Mesendoderm (in vitro differentiated cells): ENCODE results near the gene JAML.

ENCODE experiments used
- DNase-seq: peaks from one replicate; pipeline ENCODE4 v3.0.0; 2013
- H2AK5ac ChIP-seq: 2 replicates; pipeline ENCODE4 v1.6.1; 2013; ENCODE audit warnings: low read length, inconsistent platforms
- H2BK120ac ChIP-seq: 2 replicates; pipeline ENCODE4 v1.6.1; 2013; ENCODE audit warnings: low read depth, mild to moderate bottlenecking, low read length, moderate library complexity, mixed read lengths
- H2BK15ac ChIP-seq: replicated peaks from 2 replicates; pipeline ENCODE4 v1.6.1; 2013; ENCODE audit warnings: low read depth, mild to moderate bottlenecking, moderate library complexity
- H2BK5ac ChIP-seq: 2 replicates; pipeline ENCODE4 v1.6.1; 2013; ENCODE audit warnings: low read length, inconsistent platforms
- H3K18ac ChIP-seq: 2 replicates; pipeline ENCODE4 v1.6.1; 2013; ENCODE audit warnings: mild to moderate bottlenecking, low read length, mixed read lengths
- H3K23ac ChIP-seq: one replicate; pipeline ENCODE4 v1.6.1; 2013; ENCODE audit warnings: low read length
- H3K27ac ChIP-seq: 2 replicates; pipeline ENCODE4 v1.5.1; 2013; ENCODE audit warnings: low read depth, mild to moderate bottlenecking, inconsistent platforms, low read length, moderate library complexity
- H3K27me3 ChIP-seq: 2 replicates; pipeline ENCODE4 v1.6.1; 2013; ENCODE audit warnings: low read length, control low read depth, mild to moderate bottlenecking, inconsistent platforms; ENCODE audit not compliant: insufficient read depth, poor library complexity
- H3K36me3 ChIP-seq: 2 replicates; pipeline ENCODE4 v1.6.1; 2013; ENCODE audit warnings: low read length, inconsistent platforms; ENCODE audit not compliant: control insufficient read depth, insufficient read depth
- H3K4ac ChIP-seq: one replicate; pipeline ENCODE4 v1.6.1; 2013; ENCODE audit warnings: low read depth, mild to moderate bottlenecking, low read length, moderate library complexity
- H3K4me1 ChIP-seq: 2 replicates; pipeline ENCODE4 v1.6.1; 2013; ENCODE audit warnings: low read depth, low read length, inconsistent platforms; ENCODE audit not compliant: control insufficient read depth
- H3K4me2 ChIP-seq: 2 replicates; pipeline ENCODE4 v1.6.1; 2013; ENCODE audit warnings: low read length
- H3K4me3 ChIP-seq: 2 replicates; pipeline ENCODE4 v1.5.1; 2013; ENCODE audit warnings: mild to moderate bottlenecking, low read length
- H3K56ac ChIP-seq: one replicate; pipeline ENCODE4 v1.6.1; 2013; ENCODE audit warnings: low read length
- H3K79me1 ChIP-seq: 2 replicates; pipeline ENCODE4 v1.6.1; 2013; ENCODE audit warnings: low read length, inconsistent platforms
- H3K79me2 ChIP-seq: 2 replicates; pipeline ENCODE4 v1.6.1; 2013; ENCODE audit warnings: mild to moderate bottlenecking, low read length; ENCODE audit not compliant: control insufficient read depth, insufficient read depth
- H3K9ac ChIP-seq: 2 replicates; pipeline ENCODE4 v1.6.1; 2013; ENCODE audit warnings: low read length, inconsistent platforms
- H4K5ac ChIP-seq: one replicate; pipeline ENCODE4 v1.6.1; 2013; ENCODE audit warnings: low read length
- H4K8ac ChIP-seq: one replicate; pipeline ENCODE4 v1.6.1; 2013; ENCODE audit warnings: low read depth, mild to moderate bottlenecking, control low read depth, low read length, moderate library complexity
- WGBS: extraction: QIAGEN DNeasy Blood & Tissue Kit; methylation state at CpG from one replicate; pipeline ENCODE4 v1.1.7; 2013; ENCODE audit warnings: low lambda C conversion rate, missing lambda C conversion rate; ENCODE audit not compliant: insufficient coverage; ENCODE audit errors: extremely low coverage; 5-methylcytosine and 5-hydroxymethylcytosine counted together

Gene JAML

DNA sequence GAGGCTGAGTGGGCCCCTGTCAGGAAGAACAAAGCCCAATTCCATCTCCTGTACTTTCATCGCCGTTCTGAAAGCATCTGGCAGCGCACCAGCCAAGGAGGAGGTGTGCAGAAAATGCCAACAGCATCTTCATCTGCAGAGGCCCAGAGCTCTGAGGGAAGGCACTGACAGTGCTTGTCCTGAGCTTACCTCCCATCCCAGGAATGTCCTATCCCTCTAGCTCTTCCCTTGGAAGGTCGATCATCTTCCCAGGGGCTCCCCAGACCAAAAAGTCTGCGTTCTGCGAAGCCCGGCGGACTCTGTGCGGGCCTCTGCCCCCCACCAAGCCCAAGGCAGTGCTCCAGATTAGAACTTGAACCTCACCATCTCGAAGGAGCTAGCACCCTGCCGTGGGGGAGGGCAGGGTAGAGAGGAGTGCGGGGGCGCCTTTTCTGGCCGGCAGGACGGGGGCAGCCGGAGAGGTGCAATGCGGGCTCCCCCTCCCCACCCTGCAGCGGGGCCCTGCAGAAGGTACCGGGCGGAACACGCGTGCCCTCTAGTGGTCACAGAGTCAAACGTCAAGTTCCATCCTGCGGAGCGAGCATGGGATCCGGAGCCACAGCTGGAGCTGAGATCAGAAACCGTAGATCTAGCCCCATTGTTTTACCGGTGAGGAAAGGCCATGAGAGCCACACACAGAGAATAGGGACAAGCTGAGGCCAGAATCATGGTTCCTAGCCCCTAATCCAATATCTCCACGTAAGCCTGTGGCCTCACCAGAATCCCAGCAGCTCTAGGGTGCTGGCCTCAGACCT lies 53.3 kb downstream of the JAML start:
- no CpG with 5 or more reads among the region's 29 CpGs for WGBS
- no peak overlapping the region for H3K27ac ChIP-seq
- H3K79me1 ChIP-seq: no peaks in the 10 kb centered on the region
- H3K4me3 ChIP-seq: no peak overlapping the region
- no peak overlapping the region for H2BK5ac ChIP-seq
- no peaks in the 10 kb centered on the region for H3K79me2 ChIP-seq
- peak overlapping the region; percentile 69 for H3K4me2 ChIP-seq
- no peaks in the 10 kb centered on the region for H3K36me3 ChIP-seq
- H2AK5ac ChIP-seq: no peak overlapping the region
- no peak overlapping the region for H3K18ac ChIP-seq
- no peak overlapping the region for H3K23ac ChIP-seq
- no peak overlapping the region for H2BK120ac ChIP-seq
- no peak overlapping the region for H2BK15ac ChIP-seq
- no peak overlapping the region for H4K8ac ChIP-seq
- H3K9ac ChIP-seq: peak overlapping the region; percentile 6
- H3K4me1 ChIP-seq: peaks cover 4% of the 10 kb centered on the region
- H3K27me3 ChIP-seq: peaks cover 19% of the 10 kb centered on the region
- DNase-seq: peak; percentile 83
- H4K5ac ChIP-seq: no peak overlapping the region
- H3K4ac ChIP-seq: no peak overlapping the region
- H3K56ac ChIP-seq: peak overlapping the region; percentile 17

GRCh38 chr11:118170882-118171268 lies 53.9 kb downstream of the JAML start:
- WGBS: no CpG with 5 or more reads among the region's 8 CpGs
- Histone ChIP-seq H3K18ac (no peak overlapping the region), H3K4me2 (peak overlapping the region; percentile 69)

GRCh38 chr11:118170231-118170630 lies 54.6 kb downstream of the JAML start:
- H3K56ac ChIP-seq: no peak overlapping the region

More at GRCh38 chr11:118170882-118171268, 53.9 kb downstream of the JAML start:
- Histone ChIP-seq H4K5ac (no peak overlapping the region), H3K4me3 (no peak overlapping the region), H3K27me3 (peaks cover 19% of the 10 kb centered on the region), H3K23ac (no peak overlapping the region), H3K79me2 (no peaks in the 10 kb centered on the region), H3K4ac (no peak overlapping the region), H2BK15ac (no peak overlapping the region), H3K79me1 (no peaks in the 10 kb centered on the region), H3K9ac (no peak overlapping the region), H4K8ac (no peak overlapping the region), H2BK5ac (no peak overlapping the region), H2AK5ac (no peak overlapping the region), H2BK120ac (no peak overlapping the region), H3K27ac (no peak overlapping the region), H3K4me1 (peaks cover 4% of the 10 kb centered on the region), H3K36me3 (no peaks in the 10 kb centered on the region), H3K56ac (no peak overlapping the region)
- DNase-seq: no peak

DNA sequence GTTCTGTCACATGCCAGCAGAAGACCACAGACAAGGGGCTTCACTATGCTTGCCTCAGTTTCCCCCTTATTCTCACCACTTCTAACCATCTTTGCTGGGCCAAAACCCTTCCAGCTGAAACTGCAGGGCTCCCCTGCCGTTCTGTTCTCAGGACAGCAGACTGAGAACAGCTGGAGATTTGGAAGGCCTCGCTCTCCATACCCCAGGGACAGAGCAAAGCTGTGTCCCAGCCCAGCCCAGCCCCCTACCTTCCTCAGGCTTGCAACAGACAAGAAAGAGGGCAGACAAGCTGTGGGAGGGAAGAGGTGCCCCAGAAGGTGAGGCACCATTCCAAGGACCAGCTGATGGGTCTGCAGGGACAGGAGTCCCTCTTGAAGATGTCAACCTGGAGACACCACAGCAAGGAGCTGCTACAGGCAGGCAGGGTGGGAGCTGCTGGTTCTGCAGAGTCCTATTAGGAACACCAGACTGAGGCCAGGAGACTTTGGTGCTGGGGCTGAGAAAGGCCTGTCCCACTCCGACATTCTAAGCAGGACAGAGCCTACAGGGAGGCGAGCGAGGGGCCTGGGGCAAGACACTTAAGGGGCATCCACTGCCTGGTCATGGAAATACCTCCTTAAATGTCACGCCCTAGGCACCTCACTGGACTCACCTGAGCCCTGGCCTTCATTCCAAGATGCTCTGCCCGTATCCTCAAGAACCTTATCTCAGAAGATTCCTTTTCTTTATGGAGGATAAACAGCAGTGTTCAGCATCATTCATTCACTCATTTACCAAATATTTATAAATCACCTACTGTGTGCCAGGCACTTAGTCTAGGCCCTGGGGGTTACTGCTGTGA lies 55.3 kb downstream of the JAML start:
- Histone ChIP-seq H3K36me3 (no peaks in the 10 kb centered on the region), H3K4me3 (no peak overlapping the region), H2BK15ac (no peak overlapping the region), H3K18ac (no peak overlapping the region), H3K79me1 (no peaks in the 10 kb centered on the region), H4K5ac (no peak overlapping the region), H3K56ac (no peak overlapping the region), H3K4ac (no peak overlapping the region), H3K4me1 (peaks cover 4% of the 10 kb centered on the region), H3K9ac (no peak overlapping the region), H3K27me3 (peaks cover 16% of the 10 kb centered on the region), H3K23ac (no peak overlapping the region), H2AK5ac (no peak overlapping the region), H3K27ac (no peak overlapping the region), H2BK5ac (no peak overlapping the region), H3K79me2 (no peaks in the 10 kb centered on the region), H2BK120ac (no peak overlapping the region), H3K4me2 (no peak overlapping the region), H4K8ac (no peak overlapping the region)
- no peak for DNase-seq
- WGBS: no CpG with 5 or more reads among the region's 7 CpGs

More at GRCh38 chr11:118170231-118170630, 54.6 kb downstream of the JAML start:
- H3K4me3 ChIP-seq: no peak overlapping the region
- no peak overlapping the region for H3K18ac ChIP-seq
- no peak overlapping the region for H3K4me2 ChIP-seq
- no peak overlapping the region for H3K27ac ChIP-seq
- no peaks in the 10 kb centered on the region for H3K79me1 ChIP-seq
- no peak overlapping the region for H4K8ac ChIP-seq
- no peaks in the 10 kb centered on the region for H3K36me3 ChIP-seq
- no peak overlapping the region for H3K4ac ChIP-seq
- no peak overlapping the region for H2AK5ac ChIP-seq
- no CpG with 5 or more reads among the region's 9 CpGs for WGBS
- H3K27me3 ChIP-seq: peaks cover 17% of the 10 kb centered on the region
- H3K23ac ChIP-seq: no peak overlapping the region
- peaks cover 4% of the 10 kb centered on the region for H3K4me1 ChIP-seq
- H3K79me2 ChIP-seq: no peaks in the 10 kb centered on the region
- no peak for DNase-seq
- no peak overlapping the region for H4K5ac ChIP-seq
- H3K9ac ChIP-seq: no peak overlapping the region
- H2BK5ac ChIP-seq: no peak overlapping the region
- no peak overlapping the region for H2BK15ac ChIP-seq
- H2BK120ac ChIP-seq: no peak overlapping the region

- no peak overlapping the region for H3K9ac ChIP-seq
- no peak for DNase-seq
- no peak overlapping the region for H3K27ac ChIP-seq
- no peak overlapping the region for H3K4me3 ChIP-seq
- no peaks in the 10 kb centered on the region for H3K79me2 ChIP-seq
- H3K27me3 ChIP-seq: peaks cover 16% of the 10 kb centered on the region
- H3K56ac ChIP-seq: no peak overlapping the region
- H2BK120ac ChIP-seq: no peak overlapping the region
- no peak overlapping the region for H4K5ac ChIP-seq
- H2AK5ac ChIP-seq: no peak overlapping the region
- no peak overlapping the region for H3K4me2 ChIP-seq
- no CpG with 5 or more reads among the region's 3 CpGs for WGBS
- no peak overlapping the region for H3K23ac ChIP-seq
- peaks cover 4% of the 10 kb centered on the region for H3K4me1 ChIP-seq
- H3K18ac ChIP-seq: no peak overlapping the region
- no peaks in the 10 kb centered on the region for H3K36me3 ChIP-seq
- no peak overlapping the region for H2BK5ac ChIP-seq
- H3K4ac ChIP-seq: no peak overlapping the region
- no peaks in the 10 kb centered on the region for H3K79me1 ChIP-seq
- no peak overlapping the region for H4K8ac ChIP-seq
- H2BK15ac ChIP-seq: no peak overlapping the region
Measured at GRCh38 chr11:118168751-118169150, 56.1 kb downstream of the JAML start.
